Activated effector memory CD4-positive, alpha-beta T cell treated with Interleukin-2 at 50 U/mL for 16 hours (primary cell): ENCODE data around the gene PRSS12.

Source experiments
- DNase-seq: peaks from one replicate; pipeline ENCODE4 v3.0.0-alpha.2; 2020

PRSS12 gene

GRCh38 chr4:118354913-118355312, 2.1 kb upstream of the PRSS12 start:
- no peak for DNase-seq

GRCh38 chr4:118353534-118354030, 779 bp upstream of the PRSS12 start:
- no peak for DNase-seq

- DNase-seq: no peak
These were observed 664 bp downstream of the PRSS12 start for GRCh38 chr4:118351851-118352827.

DNA sequence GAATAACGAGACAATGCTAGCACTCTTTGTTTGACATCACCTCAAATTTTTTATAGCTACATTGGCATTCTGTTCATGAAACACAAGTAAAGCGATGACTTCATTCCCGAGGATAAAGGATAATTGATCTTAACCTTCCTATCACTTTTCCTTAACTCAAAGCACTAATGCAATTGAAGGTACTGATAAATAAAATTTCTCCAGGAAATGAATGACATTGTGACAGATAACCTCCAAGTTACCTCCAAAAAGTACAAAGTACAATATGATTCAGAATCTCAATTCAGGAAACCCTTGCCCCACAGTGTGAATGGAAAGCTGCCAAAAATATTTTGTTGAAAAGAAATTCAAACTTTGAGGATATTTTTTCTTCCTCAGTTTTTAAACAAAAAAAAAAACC, 1.8 kb downstream of the PRSS12 start:
- no peak for DNase-seq

DNA sequence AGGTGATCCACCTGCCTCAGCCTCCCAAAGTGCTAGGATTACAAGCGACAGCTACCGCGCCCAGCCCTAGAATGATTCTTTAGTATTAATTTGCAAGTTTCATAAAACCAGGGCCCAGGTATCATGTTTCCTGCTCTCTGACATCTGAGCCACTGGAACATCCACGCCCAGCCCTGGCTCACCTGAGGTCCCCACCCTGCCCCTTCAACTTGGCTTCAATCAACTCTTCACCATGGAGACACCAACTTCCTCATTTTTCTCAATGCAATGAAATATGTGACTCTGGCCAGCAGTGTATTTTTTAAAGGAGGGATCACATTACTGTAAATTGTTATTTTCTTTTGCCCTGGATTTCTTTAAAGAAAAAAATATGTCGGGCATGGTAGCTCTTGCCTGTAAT, 3.9 kb downstream of the PRSS12 start:
- DNase-seq: no peak

GRCh38 chr4:118346495-118346894, 6.3 kb downstream of the PRSS12 start:
- DNase-seq: no peak

- no peak for DNase-seq
These were observed 7.0 kb downstream of the PRSS12 start for GRCh38 chr4:118345813-118346212.

- DNase-seq: no peak
These were observed 8.0 kb downstream of the PRSS12 start for GRCh38 chr4:118344801-118345200.

DNA sequence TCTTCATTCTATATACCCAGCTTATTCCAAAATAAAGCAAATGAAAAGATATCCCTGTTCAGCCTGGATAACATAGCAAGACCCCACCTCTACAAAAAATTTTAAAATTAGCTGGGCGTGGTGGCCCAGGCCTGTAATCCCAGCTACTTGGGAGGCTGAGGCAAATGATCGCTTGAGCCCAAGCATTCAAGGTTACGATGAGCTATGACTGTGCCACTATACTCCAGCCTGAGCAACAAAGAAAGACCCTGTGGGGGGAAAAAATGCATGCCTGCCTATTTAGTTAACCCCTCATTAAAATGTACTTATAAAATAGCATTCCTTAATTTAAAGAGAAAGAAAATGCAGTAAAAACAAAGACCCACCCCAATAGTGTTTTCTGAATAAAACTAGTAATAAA, 9.3 kb downstream of the PRSS12 start:
- DNase-seq: no peak

GRCh38 chr4:118340109-118340508, 12.7 kb downstream of the PRSS12 start:
- DNase-seq: no peak

DNA sequence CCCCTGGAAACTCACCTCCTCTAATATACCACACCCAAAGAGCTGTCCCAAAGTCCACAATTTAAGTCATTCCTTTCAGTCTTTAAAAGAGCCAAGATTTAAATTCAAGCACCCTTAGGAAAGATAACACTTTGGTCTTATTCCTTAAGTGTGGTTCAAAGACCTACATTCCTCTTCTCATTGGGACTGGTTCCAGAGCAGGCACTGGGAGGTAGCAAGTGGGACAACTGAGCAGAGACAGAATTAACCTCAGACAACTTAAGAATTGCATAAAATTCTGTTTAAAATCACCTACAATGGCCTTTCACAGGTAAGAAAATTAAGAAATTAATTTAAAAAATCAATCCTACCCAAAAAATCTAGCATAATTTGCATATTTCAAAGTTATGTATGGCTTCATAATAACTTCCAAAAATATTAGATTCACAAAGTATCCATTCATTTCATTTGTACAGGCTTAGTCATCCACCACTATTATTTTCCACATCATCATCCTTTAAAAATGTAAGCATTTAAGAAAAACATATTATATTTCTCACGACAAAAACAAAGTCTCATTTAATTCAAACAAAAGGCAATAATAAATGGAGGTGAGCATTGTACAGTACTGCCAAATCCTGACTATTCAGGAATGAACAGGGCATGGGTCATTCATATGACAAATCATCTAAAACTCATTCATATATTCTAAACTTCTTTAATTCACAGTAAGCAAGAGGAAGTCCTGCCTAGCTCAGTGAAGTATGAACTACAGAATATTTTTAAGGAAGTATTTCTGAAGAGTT, 13.6 kb downstream of the PRSS12 start:
- no peak for DNase-seq

GRCh38 chr4:118338518-118338917, 14.3 kb downstream of the PRSS12 start:
- DNase-seq: no peak

GRCh38 chr4:118337954-118338353, 14.8 kb downstream of the PRSS12 start:
- DNase-seq: no peak

DNA sequence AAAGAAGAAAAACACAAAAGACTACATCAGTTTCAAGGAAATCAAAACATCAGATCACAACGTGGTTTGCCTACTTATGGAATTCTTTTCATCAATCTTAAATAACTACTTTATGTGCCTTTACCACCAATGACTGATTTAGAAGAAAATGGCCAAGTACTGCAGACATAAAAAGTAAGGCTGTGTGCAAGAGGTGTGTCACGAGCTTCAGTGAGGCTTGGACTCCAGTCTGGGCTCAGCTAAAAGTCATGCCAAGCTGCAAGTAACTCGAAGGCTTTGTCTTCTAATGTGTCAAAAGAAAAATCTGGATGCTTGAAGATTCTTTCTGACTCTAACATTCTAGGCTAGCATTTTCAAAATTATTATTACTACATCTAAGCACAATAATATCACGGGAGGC, 17.0 kb downstream of the PRSS12 start:
- no peak for DNase-seq

DNA sequence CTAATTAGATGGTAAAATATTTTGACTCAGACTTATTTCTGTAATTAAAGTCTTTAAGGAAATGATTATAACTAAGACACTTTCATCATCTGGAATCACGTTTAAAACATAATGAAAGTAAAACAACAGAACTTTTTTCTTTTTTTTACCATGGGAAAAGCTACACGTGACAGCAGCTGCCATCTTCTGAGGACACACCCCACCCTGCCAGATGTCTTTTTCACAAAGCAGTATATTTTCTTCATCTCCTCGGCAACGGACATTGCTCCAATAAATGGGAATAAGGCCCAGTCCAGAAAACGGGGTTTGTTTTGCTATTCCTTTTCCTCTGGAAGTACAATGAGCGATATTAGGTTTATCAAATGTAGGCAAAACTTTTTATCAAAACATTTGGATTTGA, 17.5 kb downstream of the PRSS12 start:
- no peak for DNase-seq

GRCh38 chr4:118331352-118331751, 21.5 kb downstream of the PRSS12 start:
- DNase-seq: no peak

- DNase-seq: no peak
These were observed 23.0 kb downstream of the PRSS12 start for GRCh38 chr4:118329849-118330248.

- DNase-seq: no peak
These were observed 25.1 kb downstream of the PRSS12 start for GRCh38 chr4:118327554-118328241.

GRCh38 chr4:118326585-118326984, 26.2 kb downstream of the PRSS12 start:
- DNase-seq: no peak

DNA sequence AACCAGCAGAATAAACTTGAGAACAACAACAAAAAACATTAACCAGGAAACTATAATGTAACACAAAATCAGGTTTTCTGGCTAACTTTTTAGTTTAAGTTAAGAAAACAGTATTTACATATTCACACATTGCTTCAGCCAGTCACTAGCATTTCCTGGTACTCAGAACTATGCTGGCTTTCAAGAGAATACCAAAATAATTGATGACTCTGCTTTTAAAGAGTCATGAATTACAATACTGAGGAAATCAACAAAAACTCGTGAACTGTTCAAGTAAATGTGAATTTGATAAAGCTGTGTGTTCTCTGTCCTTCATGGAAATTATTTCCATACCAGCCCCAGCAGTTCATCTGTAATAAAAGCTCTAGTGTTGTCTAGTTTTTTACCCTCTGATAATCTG, 27.4 kb downstream of the PRSS12 start:
- no peak for DNase-seq

- no peak for DNase-seq
These were observed 29.8 kb downstream of the PRSS12 start for GRCh38 chr4:118322831-118323502.

GRCh38 chr4:118318931-118319330, 33.9 kb downstream of the PRSS12 start:
- no peak for DNase-seq

DNA sequence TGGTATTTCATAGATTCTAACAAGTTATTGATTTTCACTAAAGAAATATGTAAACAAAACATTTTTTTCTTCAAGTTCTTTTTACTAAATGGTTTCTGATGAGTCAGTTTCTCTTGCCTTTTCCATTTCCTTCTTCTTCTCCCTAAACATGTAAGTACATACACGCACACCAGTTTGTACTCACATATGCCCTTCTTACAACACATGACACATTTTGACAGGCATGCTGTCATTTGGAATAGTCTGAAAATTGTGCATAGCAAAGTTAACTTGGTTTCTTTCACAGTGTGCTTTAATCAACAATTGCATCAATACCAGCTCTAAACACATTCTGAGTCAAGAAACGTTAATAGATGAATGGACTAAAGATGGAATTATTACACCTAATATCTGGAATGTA, 35.1 kb downstream of the PRSS12 start:
- DNase-seq: no peak
